ENCODE results near the gene FMN2.

GRCh38 chr1:240441669-240442068 is 350.0 kb downstream of the FMN2 start:
- TF ChIP-seq, protein P1, sequence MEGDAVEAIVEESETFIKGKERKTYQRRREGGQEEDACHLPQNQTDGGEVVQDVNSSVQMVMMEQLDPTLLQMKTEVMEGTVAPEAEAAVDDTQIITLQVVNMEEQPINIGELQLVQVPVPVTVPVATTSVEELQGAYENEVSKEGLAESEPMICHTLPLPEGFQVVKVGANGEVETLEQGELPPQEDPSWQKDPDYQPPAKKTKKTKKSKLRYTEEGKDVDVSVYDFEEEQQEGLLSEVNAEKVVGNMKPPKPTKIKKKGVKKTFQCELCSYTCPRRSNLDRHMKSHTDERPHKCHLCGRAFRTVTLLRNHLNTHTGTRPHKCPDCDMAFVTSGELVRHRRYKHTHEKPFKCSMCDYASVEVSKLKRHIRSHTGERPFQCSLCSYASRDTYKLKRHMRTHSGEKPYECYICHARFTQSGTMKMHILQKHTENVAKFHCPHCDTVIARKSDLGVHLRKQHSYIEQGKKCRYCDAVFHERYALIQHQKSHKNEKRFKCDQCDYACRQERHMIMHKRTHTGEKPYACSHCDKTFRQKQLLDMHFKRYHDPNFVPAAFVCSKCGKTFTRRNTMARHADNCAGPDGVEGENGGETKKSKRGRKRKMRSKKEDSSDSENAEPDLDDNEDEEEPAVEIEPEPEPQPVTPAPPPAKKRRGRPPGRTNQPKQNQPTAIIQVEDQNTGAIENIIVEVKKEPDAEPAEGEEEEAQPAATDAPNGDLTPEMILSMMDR (IDR thresholded peaks at IDR 0.05) = no peak
- TF ChIP-seq EP300 (IDR thresholded peaks at IDR 0.05; ENCODE audit: low read depth) = no peak
